LNCAP (cell line): Measurements from ENCODE around the gene KRTAP10-12.
"Not testable (repeated sequence)": the region's sequence is repeated elsewhere in the genome, so short reads cannot be mapped to it uniquely, and the experiment has no call there.

Experiments
- CTCF ChIP-seq: fragments of 450-650 bp; IDR thresholded peaks from 2 replicates; pipeline ENCODE4 v1.5.1; 2017; ENCODE audit warnings: mild to moderate bottlenecking

The KRTAP10-12 gene

GRCh38 chr21:44697172-44697810 is at the start of gene KRTAP10-12:
Gene KRTAP10-12, plus strand, starts transcription at chr21:44697172. Its CDS starts 30 bp downstream, at chr21:44697202.
- not testable (repeated sequence) for TF ChIP-seq CTCF

- TF ChIP-seq CTCF: no peak
Observed at GRCh38 chr21:44647222-44647552, 49.8 kb upstream of the KRTAP10-12 start.

GRCh38 chr21:44648557-44649311 is 48.2 kb upstream of the KRTAP10-12 start:
- no peak for TF ChIP-seq CTCF

GRCh38 chr21:44649521-44650100 is 47.4 kb upstream of the KRTAP10-12 start:
- no peak for TF ChIP-seq CTCF

- TF ChIP-seq CTCF: no peak
Observed at GRCh38 chr21:44650265-44650972, 46.6 kb upstream of the KRTAP10-12 start.

GRCh38 chr21:44650973-44651675 is 45.8 kb upstream of the KRTAP10-12 start:
- no peak for TF ChIP-seq CTCF

GRCh38 chr21:44653123-44653522 is 43.8 kb upstream of the KRTAP10-12 start:
- TF ChIP-seq CTCF: no peak
